ENCODE data around the gene NPHS1. TPM values are rescaled to one million over a fixed set of nuclear protein-coding genes. Genes with fewer than 3 reads are reported as not detected.

NPHS1 gene
- total and polyA plus RNA-seq, 2 donors (not counting 1 experiment from before 2014, with no cell fraction given) = not detected

Other genes with a start within 250 kb of the NPHS1 start
- 3.9 and 4.0 TPM in 2 replicates for gene HAUS5, start 239.8 kb downstream of the NPHS1 start, total RNA-seq
- gene HAUS5, start 239.8 kb downstream of the NPHS1 start, polyA plus RNA-seq = 2.5 and 4.7 TPM in 2 replicates
- gene RBM42, start 223.5 kb downstream of the NPHS1 start, total RNA-seq = 29.9 and 32.1 TPM in 2 replicates
- gene RBM42, start 223.5 kb downstream of the NPHS1 start, polyA plus RNA-seq = 32.9 and 43.0 TPM in 2 replicates
- 0.50 and 0.51 TPM in 2 replicates for gene ETV2, start 210.8 kb downstream of the NPHS1 start, total RNA-seq
- gene ETV2, start 210.8 kb downstream of the NPHS1 start, polyA plus RNA-seq = 0.12 and 0.18 TPM in 2 replicates
- 194 and 279 TPM in 2 replicates for gene COX6B1, start 204.2 kb downstream of the NPHS1 start, total RNA-seq
- 382 and 499 TPM in 2 replicates for gene COX6B1, start 204.2 kb downstream of the NPHS1 start, polyA plus RNA-seq
- gene UPK1A, start 186.0 kb downstream of the NPHS1 start, total RNA-seq = not detected in 2 replicates
- 0.06 and 0.27 TPM in 2 replicates for gene UPK1A, start 186.0 kb downstream of the NPHS1 start, polyA plus RNA-seq
- not detected in 2 replicates for gene ZBTB32, start 147.9 kb downstream of the NPHS1 start, total RNA-seq
- not detected in 2 replicates for gene ZBTB32, start 147.9 kb downstream of the NPHS1 start, polyA plus RNA-seq
- 3.9 and 5.4 TPM in 2 replicates for gene KMT2B, start 134.5 kb downstream of the NPHS1 start, total RNA-seq
- gene KMT2B, start 134.5 kb downstream of the NPHS1 start, polyA plus RNA-seq = 7.4 and 12.5 TPM in 2 replicates
- 0.17 and 0.51 TPM in 2 replicates for gene IGFLR1, start 110.1 kb downstream of the NPHS1 start, total RNA-seq
- 0.75 and 2.1 TPM in 2 replicates for gene IGFLR1, start 110.1 kb downstream of the NPHS1 start, polyA plus RNA-seq
- 5.9 and 9.1 TPM in 2 replicates for gene U2AF1L4, start 107.1 kb downstream of the NPHS1 start, total RNA-seq
- 11.9 and 13.8 TPM in 2 replicates for gene U2AF1L4, start 107.1 kb downstream of the NPHS1 start, polyA plus RNA-seq
- gene PSENEN, start 106.9 kb downstream of the NPHS1 start, total RNA-seq = 15.7 and 16.0 TPM in 2 replicates
- gene PSENEN, start 106.9 kb downstream of the NPHS1 start, polyA plus RNA-seq = 31.4 and 35.5 TPM in 2 replicates
- gene LIN37, start 103.9 kb downstream of the NPHS1 start, total RNA-seq = 6.4 and 10.0 TPM in 2 replicates
- gene LIN37, start 103.9 kb downstream of the NPHS1 start, polyA plus RNA-seq = 8.5 and 10.3 TPM in 2 replicates
- gene HSPB6, start 95.5 kb downstream of the NPHS1 start, total RNA-seq = 47.8 and 54.3 TPM in 2 replicates
- gene HSPB6, start 95.5 kb downstream of the NPHS1 start, polyA plus RNA-seq = 53.1 and 71.0 TPM in 2 replicates
- 2.6 and 3.8 TPM in 2 replicates for gene PROSER3, start 94.3 kb downstream of the NPHS1 start, total RNA-seq
- 8.1 and 12.9 TPM in 2 replicates for gene PROSER3, start 94.3 kb downstream of the NPHS1 start, polyA plus RNA-seq
- gene ARHGAP33, start 76.9 kb downstream of the NPHS1 start, total RNA-seq = 2.1 and 2.3 TPM in 2 replicates
- gene ARHGAP33, start 76.9 kb downstream of the NPHS1 start, polyA plus RNA-seq = 0.58 and 1.7 TPM in 2 replicates
- gene PRODH2, start 39.7 kb downstream of the NPHS1 start, total RNA-seq = not detected in 2 replicates
- not detected in 2 replicates for gene PRODH2, start 39.7 kb downstream of the NPHS1 start, polyA plus RNA-seq
- gene KIRREL2, start 4.4 kb upstream of the NPHS1 start, total RNA-seq = under 0.01 TPM in 1 of 2 replicates, not detected in the other
- gene KIRREL2, start 4.4 kb upstream of the NPHS1 start, polyA plus RNA-seq = not detected in 2 replicates
- 0.99 and 2.6 TPM in 2 replicates for gene APLP1, start 16.1 kb upstream of the NPHS1 start, total RNA-seq
- 3.7 and 4.1 TPM in 2 replicates for gene APLP1, start 16.1 kb upstream of the NPHS1 start, polyA plus RNA-seq
- gene NFKBID, start 48.0 kb upstream of the NPHS1 start, total RNA-seq = 2.3 and 2.6 TPM in 2 replicates
- 1.2 and 2.4 TPM in 2 replicates for gene NFKBID, start 48.0 kb upstream of the NPHS1 start, polyA plus RNA-seq
- gene HCST, start 50.0 kb upstream of the NPHS1 start, total RNA-seq = 1.0 and 2.0 TPM in 2 replicates
- gene HCST, start 50.0 kb upstream of the NPHS1 start, polyA plus RNA-seq = 0.14 and 0.16 TPM in 2 replicates
- 0.26 TPM in 1 of 2 replicates, not detected in the other for gene TYROBP, start 55.8 kb upstream of the NPHS1 start, total RNA-seq
- not detected in 2 replicates for gene TYROBP, start 55.8 kb upstream of the NPHS1 start, polyA plus RNA-seq
- 2.6 and 3.1 TPM in 2 replicates for gene LRFN3, start 83.9 kb upstream of the NPHS1 start, total RNA-seq
- 2.2 and 2.6 TPM in 2 replicates for gene LRFN3, start 83.9 kb upstream of the NPHS1 start, polyA plus RNA-seq
- gene SDHAF1, start 142.7 kb upstream of the NPHS1 start, total RNA-seq = 7.8 and 11.8 TPM in 2 replicates
- 5.6 and 6.4 TPM in 2 replicates for gene SDHAF1, start 142.7 kb upstream of the NPHS1 start, polyA plus RNA-seq
- gene SYNE4, start 156.3 kb upstream of the NPHS1 start, total RNA-seq = under 0.01 and 0.17 TPM in 2 replicates
- 0.07 and 0.12 TPM in 2 replicates for gene SYNE4, start 156.3 kb upstream of the NPHS1 start, polyA plus RNA-seq
- 12.8 and 20.1 TPM in 2 replicates for gene ALKBH6, start 161.7 kb upstream of the NPHS1 start, total RNA-seq
- gene ALKBH6, start 161.7 kb upstream of the NPHS1 start, polyA plus RNA-seq = 19.5 and 21.0 TPM in 2 replicates
- 8.2 and 19.8 TPM in 2 replicates for gene CLIP3, start 180.4 kb upstream of the NPHS1 start, total RNA-seq
- gene CLIP3, start 180.4 kb upstream of the NPHS1 start, polyA plus RNA-seq = 14.7 and 15.0 TPM in 2 replicates
- gene THAP8, start 201.8 kb upstream of the NPHS1 start, total RNA-seq = 3.6 and 5.1 TPM in 2 replicates
- 3.8 and 4.6 TPM in 2 replicates for gene THAP8, start 201.8 kb upstream of the NPHS1 start, polyA plus RNA-seq
- gene WDR62, start 202.4 kb upstream of the NPHS1 start, total RNA-seq = 0.26 and 2.8 TPM in 2 replicates
- gene WDR62, start 202.4 kb upstream of the NPHS1 start, polyA plus RNA-seq = 1.1 and 6.3 TPM in 2 replicates